OCI-LY3 (cell line): Measurements from ENCODE around the gene LYST.
A peak's percentile ranks its signal among the peaks of the same experiment; 100 is the strongest.
"Not testable (repeated sequence)": the region's sequence is repeated elsewhere in the genome, so short reads cannot be mapped to it uniquely, and the experiment has no call there.

ENCODE experiments used
- H2AFZ ChIP-seq: fragments of 200-600, 300-600 bp; shearing (Covaris generic); 2 replicates; pipeline ENCODE4 v1.6.0; 2014; ENCODE audit warnings: antibody characterized with exemption, low read depth, low read length
- H3K27ac ChIP-seq: fragments of 200-600, 300-600 bp; sonication (generic); 2 replicates; pipeline ENCODE4 v1.5.1; 2014; ENCODE audit warnings: mild to moderate bottlenecking, low read length, moderate library complexity, mixed read lengths
- H3K27me3 ChIP-seq: fragments of 200-600, 300-600 bp; sonication (generic); 2 replicates; pipeline ENCODE4 v1.6.1; 2014; ENCODE audit warnings: low read depth, low read length, mixed read lengths
- H3K36me3 ChIP-seq: fragments of 200-600, 300-600 bp; sonication (generic); replicated peaks from 2 replicates; pipeline ENCODE3; 2014; ENCODE audit warnings: low read depth, low read length, mixed read lengths
- H3K4me1 ChIP-seq: fragments of 300-600, 200-600 bp; sonication (generic); 2 replicates; pipeline ENCODE4 v1.6.1; 2014; ENCODE audit warnings: low read length, mixed read lengths
- H3K4me2 ChIP-seq: fragments of 200-600, 300-600 bp; sonication (generic); 2 replicates; pipeline ENCODE4 v1.6.1; 2014; ENCODE audit warnings: low read length, mixed read lengths
- H3K4me3 ChIP-seq: fragments of 300-600, 200-600 bp; sonication (generic); 2 replicates; pipeline ENCODE4 v1.5.1; 2014; ENCODE audit warnings: antibody characterized with exemption, mild to moderate bottlenecking, low read length, moderate library complexity
- H3K79me2 ChIP-seq: fragments of 300-600, 200-600 bp; shearing (Covaris generic); 2 replicates; pipeline ENCODE4 v1.6.1; 2014; ENCODE audit warnings: mild to moderate bottlenecking, low read length, mixed read lengths
- H3K9ac ChIP-seq: fragments of 300-600, 200-600 bp; shearing (Covaris generic); 2 replicates; pipeline ENCODE4 v1.6.0; 2014; ENCODE audit warnings: mild to moderate bottlenecking, low read length, moderate library complexity
- H3K9me3 ChIP-seq: fragments of 200-600, 300-600 bp; shearing (Covaris generic); 2 replicates; pipeline ENCODE4 v1.6.1; 2014; ENCODE audit warnings: low read length, mixed read lengths; ENCODE audit not compliant: insufficient read depth
- H4K20me1 ChIP-seq: fragments of 200-600, 300-600 bp; sonication (generic); 2 replicates; pipeline ENCODE4 v1.6.1; 2016; ENCODE audit warnings: low read length, mixed read lengths; ENCODE audit not compliant: insufficient read depth
- CTCF ChIP-seq: fragments of 200-600, 300-600 bp; sonication (generic); IDR thresholded peaks from 2 replicates; pipeline ENCODE4 v1.5.1; 2014; ENCODE audit warnings: antibody characterized with exemption, low read length, low read depth
- EZH2phosphoT487 ChIP-seq: fragments of 200-600 bp; shearing (Covaris generic); IDR thresholded peaks from 2 replicates; pipeline ENCODE4 v1.6.1; 2018; ENCODE audit warnings: antibody characterized with exemption, mixed run types, low read depth

LYST gene

GRCh38 chr1:235648954-235649367 is 217.7 kb downstream of the LYST start:
- Histone ChIP-seq H3K4me1 (no peaks in the 10 kb centered on the region), H3K27ac (no peak overlapping the region), H3K79me2 (no peaks in the 10 kb centered on the region), H3K9me3 (no peaks in the 10 kb centered on the region), H4K20me1 (no peaks in the 10 kb centered on the region), H2AFZ (no peak overlapping the region; the same call in 1 of the 2 replicates), H3K4me3 (peak overlapping the region; percentile 75), H3K9ac (peak overlapping the region; percentile 25; the same call in 1 of the 2 replicates), H3K27me3 (peaks cover 10% of the 10 kb centered on the region; the same call in 1 of the 2 replicates), H3K4me2 (peak overlapping the region; percentile 69), H3K36me3 (no peaks in the 10 kb centered on the region)
- TF ChIP-seq EZH2phosphoT487 (no peak), CTCF (no peak)

- Histone ChIP-seq H3K4me2 (no peak overlapping the region), H3K27ac (no peak overlapping the region), H3K79me2 (no peaks in the 10 kb centered on the region), H3K9ac (no peak overlapping the region), H4K20me1 (no peaks in the 10 kb centered on the region), H2AFZ (no peak overlapping the region), H3K4me3 (no peak overlapping the region), H3K9me3 (no peaks in the 10 kb centered on the region), H3K36me3 (no peaks in the 10 kb centered on the region), H3K4me1 (no peaks in the 10 kb centered on the region), H3K27me3 (0 out of 2 replicates have a peak, but pooled peaks cover 9% of the 10 kb centered on the region)
- TF ChIP-seq EZH2phosphoT487 (no peak), CTCF (no peak)
Measured at GRCh38 chr1:235648407-235648907, 218.2 kb downstream of the LYST start.

GRCh38 chr1:235647537-235647936 is 219.2 kb downstream of the LYST start:
- not testable (repeated sequence) for H3K27ac ChIP-seq, H2AFZ ChIP-seq, H4K20me1 ChIP-seq, H3K9ac ChIP-seq, H3K4me2 ChIP-seq, H3K79me2 ChIP-seq, H3K9me3 ChIP-seq, H3K27me3 ChIP-seq, H3K36me3 ChIP-seq, H3K4me3 ChIP-seq, H3K4me1 ChIP-seq

- Histone ChIP-seq H3K9ac (no peak overlapping the region), H3K4me1 (peaks cover 2% of the 10 kb centered on the region; the same call in 1 of the 2 replicates), H4K20me1 (no peaks in the 10 kb centered on the region), H3K4me3 (no peak overlapping the region), H3K9me3 (no peaks in the 10 kb centered on the region), H3K4me2 (no peak overlapping the region), H3K79me2 (no peaks in the 10 kb centered on the region), H2AFZ (no peak overlapping the region), H3K36me3 (no peaks in the 10 kb centered on the region), H3K27ac (no peak overlapping the region), H3K27me3 (0 out of 2 replicates have a peak, but pooled peaks cover 9% of the 10 kb centered on the region)
- TF ChIP-seq EZH2phosphoT487 (no peak), CTCF (no peak)
Measured at GRCh38 chr1:235646463-235646862, 220.2 kb downstream of the LYST start.
